GM23248 (cell line): Measurements from ENCODE around the gene F10.

Source experiments
- EZH2 ChIP-seq: fragments of 200-600 bp; sonication (generic); IDR thresholded peaks from 2 replicates; pipeline ENCODE4 v1.6.1; 2018; ENCODE audit warnings: antibody characterized with exemption, mild to moderate bottlenecking; ENCODE audit not compliant: insufficient read depth, poor library complexity, severe bottlenecking
- EZH2phosphoT487 ChIP-seq: fragments of 200-600 bp; sonication (generic); IDR thresholded peaks from 2 replicates; pipeline ENCODE4 v1.6.1; 2018; ENCODE audit warnings: antibody characterized with exemption, moderate library complexity, mild to moderate bottlenecking, low read depth; ENCODE audit not compliant: insufficient read depth

DNA sequence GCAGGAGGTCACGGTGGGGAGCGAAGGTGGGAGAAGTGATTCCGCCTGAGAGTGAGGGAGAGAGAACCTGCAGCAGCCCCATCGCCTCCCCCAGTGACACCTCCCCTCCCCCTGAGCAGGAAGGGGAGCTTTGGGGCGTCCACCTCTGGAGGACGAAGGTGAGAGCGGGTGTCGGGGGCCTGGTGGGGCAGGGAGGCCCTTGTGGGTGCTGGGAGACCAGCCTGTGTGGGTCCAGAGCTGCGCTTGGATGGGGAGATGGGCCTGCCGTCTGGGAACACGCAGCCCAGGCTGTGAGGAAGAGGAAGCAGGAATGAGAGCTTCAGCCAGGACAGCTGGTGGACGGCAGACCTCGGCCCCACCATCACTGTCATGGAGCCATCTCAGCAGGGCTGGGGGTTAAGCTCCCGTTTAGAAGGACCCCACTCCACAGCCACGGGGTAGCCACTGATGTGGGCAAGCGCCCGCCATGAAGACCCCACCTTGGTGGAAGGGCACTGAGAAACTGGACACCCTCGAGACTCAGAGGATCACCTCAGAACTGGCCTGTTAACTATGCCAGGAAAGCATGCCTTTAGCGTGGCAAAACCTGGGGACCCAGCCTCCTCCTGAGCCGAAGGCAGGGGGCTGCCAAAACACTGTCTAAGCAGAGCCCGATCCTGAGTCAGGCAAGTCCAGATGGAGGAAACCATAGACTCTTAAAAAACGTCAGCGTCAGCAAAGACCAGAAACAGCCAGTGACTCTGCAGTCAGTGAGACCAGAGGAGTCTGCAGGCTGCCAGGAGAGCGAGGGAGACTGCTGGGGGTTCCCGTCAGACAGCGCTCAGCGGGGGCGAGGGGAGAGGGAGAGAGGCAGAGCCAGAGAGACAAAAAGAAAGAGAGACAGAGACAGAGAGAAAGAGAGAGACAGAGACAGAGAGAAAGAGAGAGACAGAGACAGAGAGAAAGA, 29.4 kb downstream of the F10 start:
- TF ChIP-seq EZH2phosphoT487 (no peak), EZH2 (no peak)
